ENCODE data around the gene PXMP4.

PXMP4 gene

DNA sequence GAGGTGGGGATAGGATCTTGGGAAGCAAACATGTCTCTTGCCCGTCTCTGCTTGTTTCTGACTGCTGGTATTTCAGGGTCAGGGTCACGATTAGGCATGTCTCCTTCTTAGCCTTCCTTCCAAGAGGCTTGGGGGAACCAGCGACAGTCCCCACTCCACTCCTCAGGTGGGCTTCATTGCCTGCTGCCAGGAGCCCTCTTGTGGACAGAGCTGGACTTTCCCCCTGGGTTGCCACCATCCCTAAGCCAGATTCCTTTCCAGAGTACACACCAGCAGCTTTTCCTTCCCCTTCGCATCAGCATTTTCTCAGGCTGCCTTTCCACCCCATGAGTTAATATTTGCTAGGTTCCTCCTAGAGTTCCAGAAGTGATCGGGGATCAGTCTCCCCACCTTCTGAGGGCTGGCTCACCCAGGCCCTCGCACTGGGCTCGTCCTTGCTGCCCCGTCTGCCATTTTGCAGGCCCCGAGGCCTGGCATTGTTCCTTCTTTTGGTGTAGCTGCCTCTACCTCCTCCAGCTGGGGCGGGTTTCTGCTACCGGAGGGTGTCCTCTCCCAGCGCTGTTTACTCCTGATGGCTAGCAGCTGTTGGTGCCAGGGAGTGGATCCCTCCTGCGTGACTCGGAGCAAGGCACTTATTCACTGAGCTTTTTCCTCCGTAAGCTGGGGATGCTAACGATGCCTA, 66.8 kb downstream of the PXMP4 start:
- Histone ChIP-seq H3K9ac (ENCODE audit: low read depth, low read length) (no peak overlapping the region), H3K27me3 (ENCODE audit: control insufficient read depth, insufficient read depth, low read length) (no peaks in the 10 kb centered on the region), H3K4me1 (ENCODE audit: control insufficient read depth, insufficient read depth, low read length) (no peaks in the 10 kb centered on the region), H3K9me3 (ENCODE audit: control insufficient read depth, insufficient read depth, low read length) (no peaks in the 10 kb centered on the region), H3K36me3 (ENCODE audit: control insufficient read depth, insufficient read depth, low read length) (peaks cover 2% of the 10 kb centered on the region), H3K4me3 (ENCODE audit: low read depth, low read length) (no peak overlapping the region)

Data from iPS-15b (cell line).